Stomach (tissue), 9 donors: ENCODE data around the gene FGD3. TPM values are rescaled to one million over a fixed set of nuclear protein-coding genes. Genes with fewer than 3 reads are reported as not detected.

Experiments used
- DNase-seq, 2 donors: peaks; one replicate each; pipeline versions ENCODE4 v3.0.0 to v3.0.0-alpha.2; 2013 to 2019
- H3K27ac ChIP-seq, 5 donors: fragments of 200-600 bp in 4 of 5; sonication (generic) in 4 of 5; one replicate each; pipeline ENCODE4 v1.5.1; 2013 to 2019; ENCODE audit warnings: mild to moderate bottlenecking in 1 of 5, moderate library complexity in 1 of 5
- H3K27me3 ChIP-seq, 3 donors: fragments of 200-600 bp; sonication (generic); one replicate each; pipeline ENCODE4 v1.5.1; 2017 to 2019; ENCODE audit warnings: mixed run types in 1 of 3
- H3K36me3 ChIP-seq, 4 donors: fragments of 200-600 bp; sonication (generic); 1 replicate in 3 of 4; 2 replicates in 1 of 4; pipeline ENCODE4 v1.5.1; 2016 to 2019
- H3K4me1 ChIP-seq, 4 donors: fragments of 200-600 bp; sonication (generic); one replicate each; pipeline ENCODE4 v1.5.1; 2016 to 2019
- H3K4me3 ChIP-seq, 4 donors: fragments of 200-600 bp; sonication (generic) in 3 of 4; one replicate each; pipeline ENCODE4 v1.5.1; 2016 to 2019; ENCODE audit warnings: mild to moderate bottlenecking in 1 of 4
- H3K9me3 ChIP-seq, 4 donors: fragments of 200-600 bp; sonication (generic); one replicate each; pipeline ENCODE4 v1.5.1; 2016 to 2019
- EP300 ChIP-seq: sonication (generic); formaldehyde crosslinking; IDR thresholded peaks from one replicate; pipeline ENCODE4 v1.6.1; 2017; ENCODE audit warnings: antibody characterized with exemption
- POLR2A ChIP-seq, 4 donors: fragments of 450-650 bp; IDR thresholded peaks; one replicate each; pipeline ENCODE4 v1.6.1; 2016; ENCODE audit warnings: antibody characterized with exemption in 4 of 4, control low read depth in 2 of 4, mild to moderate bottlenecking in 1 of 4, moderate library complexity in 1 of 4
- POLR2AphosphoS5 ChIP-seq, 3 donors: sonication (generic); formaldehyde crosslinking; IDR thresholded peaks; one replicate each; pipeline ENCODE4 v1.6.1; 2016; ENCODE audit warnings: antibody characterized with exemption in 3 of 3
- WGBS, 5 donors: extraction: QIAGEN DNeasy Blood & Tissue Kit in 3 of 5; methylation state at CpG; one replicate each; pipeline versions ENCODE4 v1.1.5 to v1.1.7; 2013 to 2018; 5-methylcytosine and 5-hydroxymethylcytosine counted together
- intact Hi-C: fragments of 100-400 bp; cut with DNase I; formaldehyde crosslinking; loops from one replicate; pipeline ENCODE4 v1.15.1; 2023; ENCODE audit warnings: low total_unique reads
- polyA plus RNA-seq, 3 donors: library from polyadenylated mRNA; stranded (reverse); fragments of 200-250 nt; gene quantifications; one replicate each; pipeline ENCODE4 v1.2.3, GENCODE V29; 2013
- total RNA-seq, 5 donors: library from RNA; depleted of rRNA; stranded (reverse); fragments of >200 nt; gene quantifications; one replicate each; pipeline versions ENCODE4 v1.1.0 to v1.2.3, GENCODE V29; 2014 to 2016
- TF ChIP-seq, protein P1 (sequence below), 7 experiments: fragments of 450-650 bp in 4 of 7; fragments of 200-600 bp in 3 of 7; sonication (generic) in 3 of 7; IDR thresholded peaks; one replicate each; pipeline ENCODE4 v1.5.1; 2016 to 2019; ENCODE audit warnings: antibody characterized with exemption in 7 of 7, control low read depth in 2 of 7, mild to moderate bottlenecking in 1 of 7
- donor health status: healthy with polysubstance abuse.
- donor health status: Bipolar disorder and iron deficiency.
- donor health status: healthy.

The FGD3 gene
- total and polyA plus RNA-seq, 8 donors = 1.7 to 8.8 (median 2.4) TPM

DNA sequence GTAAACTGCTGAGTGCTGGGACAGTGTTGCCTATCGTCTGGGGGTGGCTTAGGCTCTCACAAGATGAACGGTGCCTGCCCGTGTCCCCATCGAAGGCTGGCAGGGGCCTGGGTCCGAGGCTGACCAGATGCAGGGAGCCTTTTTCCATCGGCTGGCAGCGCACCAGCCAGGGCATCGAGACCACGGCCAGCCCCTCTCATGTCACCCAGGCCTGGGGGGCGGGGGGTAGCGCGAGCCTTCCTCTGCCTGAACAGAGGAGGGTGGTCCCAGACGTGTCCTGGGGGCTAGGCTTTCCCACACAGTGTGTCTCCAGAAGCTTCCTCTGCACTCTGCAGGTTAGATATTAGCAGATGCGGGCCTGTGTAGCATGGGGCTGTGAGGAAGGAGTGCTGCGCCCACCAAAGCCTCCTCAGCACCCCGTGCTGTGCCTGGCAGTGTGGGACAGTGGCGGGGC is 17.3 kb downstream of the FGD3 start:
- TF ChIP-seq, protein P1, sequence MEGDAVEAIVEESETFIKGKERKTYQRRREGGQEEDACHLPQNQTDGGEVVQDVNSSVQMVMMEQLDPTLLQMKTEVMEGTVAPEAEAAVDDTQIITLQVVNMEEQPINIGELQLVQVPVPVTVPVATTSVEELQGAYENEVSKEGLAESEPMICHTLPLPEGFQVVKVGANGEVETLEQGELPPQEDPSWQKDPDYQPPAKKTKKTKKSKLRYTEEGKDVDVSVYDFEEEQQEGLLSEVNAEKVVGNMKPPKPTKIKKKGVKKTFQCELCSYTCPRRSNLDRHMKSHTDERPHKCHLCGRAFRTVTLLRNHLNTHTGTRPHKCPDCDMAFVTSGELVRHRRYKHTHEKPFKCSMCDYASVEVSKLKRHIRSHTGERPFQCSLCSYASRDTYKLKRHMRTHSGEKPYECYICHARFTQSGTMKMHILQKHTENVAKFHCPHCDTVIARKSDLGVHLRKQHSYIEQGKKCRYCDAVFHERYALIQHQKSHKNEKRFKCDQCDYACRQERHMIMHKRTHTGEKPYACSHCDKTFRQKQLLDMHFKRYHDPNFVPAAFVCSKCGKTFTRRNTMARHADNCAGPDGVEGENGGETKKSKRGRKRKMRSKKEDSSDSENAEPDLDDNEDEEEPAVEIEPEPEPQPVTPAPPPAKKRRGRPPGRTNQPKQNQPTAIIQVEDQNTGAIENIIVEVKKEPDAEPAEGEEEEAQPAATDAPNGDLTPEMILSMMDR (IDR thresholded peaks at IDR 0.05) = no peak
- TF ChIP-seq POLR2AphosphoS5 (IDR thresholded peaks at IDR 0.05) (no peak), EP300 (no peak), POLR2A (IDR thresholded peaks at IDR 0.05) (no peak)
- H3K4me1 ChIP-seq = peaks cover 0 to 16% (median 6%) of the 10 kb centered on the region in 4 donors
- peak overlapping the region; percentile 34 to 45 (median 40) for H3K4me3 ChIP-seq
- no peaks in the 10 kb centered on the region for H3K27me3 ChIP-seq
- peak overlapping the region; percentile 58 to 88 (median 75) for H3K27ac ChIP-seq
- H3K9me3 ChIP-seq = peaks cover 0 to 8% (median 4%) of the 10 kb centered on the region in 4 donors
- no peak for DNase-seq
- H3K36me3 ChIP-seq = no peaks in the 10 kb centered on the region
- 54 to 77% (median 76%) methylated on average over 9 to 17 of the region's 17 CpGs for WGBS, 5 donors
- intact Hi-C loops = no loop called here

DNA sequence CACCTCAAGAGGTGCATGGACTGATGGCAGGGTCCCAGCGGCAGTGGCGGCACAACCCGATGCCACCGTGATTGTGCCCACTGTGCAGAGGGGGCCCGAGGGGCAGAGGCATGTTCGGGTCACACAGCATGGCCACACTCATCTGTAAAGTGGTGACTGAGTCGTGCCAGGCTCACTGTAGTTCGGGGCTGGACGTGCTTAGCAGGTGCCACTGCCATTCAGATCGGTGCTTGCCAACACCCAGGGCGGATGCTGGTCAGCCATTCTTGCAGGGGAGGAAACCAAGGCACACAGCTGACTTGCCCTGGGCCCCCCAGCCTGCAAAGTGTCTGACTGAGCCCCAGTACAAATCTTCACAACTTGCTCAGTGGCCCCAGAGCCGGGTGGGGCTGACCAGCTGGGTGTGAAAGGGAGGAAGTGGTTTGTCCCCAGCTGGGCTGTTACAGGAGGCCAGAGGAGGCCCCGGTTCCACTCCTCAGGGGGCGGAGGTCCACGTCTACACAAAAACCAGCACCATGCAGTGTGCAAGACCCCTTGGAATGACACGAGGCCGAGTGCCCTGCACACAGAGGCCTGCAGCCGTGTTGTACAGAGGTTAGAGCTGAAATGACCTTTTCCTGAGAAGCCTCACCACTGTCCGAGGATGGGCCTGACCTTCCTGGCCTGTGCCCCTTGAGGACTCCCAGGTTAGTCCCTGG is 17.9 kb downstream of the FGD3 start:
- peaks cover 0 to 22% (median 6%) of the 10 kb centered on the region in 4 donors for H3K4me1 ChIP-seq
- intact Hi-C loops = no loop called here
- TF ChIP-seq POLR2A (IDR thresholded peaks at IDR 0.05) (no peak), POLR2AphosphoS5 (IDR thresholded peaks at IDR 0.05) (no peak), EP300 (no peak)
- peaks cover 0 to 8% (median 4%) of the 10 kb centered on the region in 4 donors for H3K9me3 ChIP-seq
- WGBS, 5 donors = 41 to 78% (median 67%) methylated on average over 7 to 19 of the region's 19 CpGs
- no peaks in the 10 kb centered on the region for H3K27me3 ChIP-seq
- peak in 1 of 2 donors; percentile 40 for DNase-seq
- peak overlapping the region; percentile 34 to 45 (median 40) for H3K4me3 ChIP-seq
- H3K36me3 ChIP-seq = no peaks in the 10 kb centered on the region
- H3K27ac ChIP-seq = peak overlapping the region; percentile 58 to 88 (median 75)

DNA sequence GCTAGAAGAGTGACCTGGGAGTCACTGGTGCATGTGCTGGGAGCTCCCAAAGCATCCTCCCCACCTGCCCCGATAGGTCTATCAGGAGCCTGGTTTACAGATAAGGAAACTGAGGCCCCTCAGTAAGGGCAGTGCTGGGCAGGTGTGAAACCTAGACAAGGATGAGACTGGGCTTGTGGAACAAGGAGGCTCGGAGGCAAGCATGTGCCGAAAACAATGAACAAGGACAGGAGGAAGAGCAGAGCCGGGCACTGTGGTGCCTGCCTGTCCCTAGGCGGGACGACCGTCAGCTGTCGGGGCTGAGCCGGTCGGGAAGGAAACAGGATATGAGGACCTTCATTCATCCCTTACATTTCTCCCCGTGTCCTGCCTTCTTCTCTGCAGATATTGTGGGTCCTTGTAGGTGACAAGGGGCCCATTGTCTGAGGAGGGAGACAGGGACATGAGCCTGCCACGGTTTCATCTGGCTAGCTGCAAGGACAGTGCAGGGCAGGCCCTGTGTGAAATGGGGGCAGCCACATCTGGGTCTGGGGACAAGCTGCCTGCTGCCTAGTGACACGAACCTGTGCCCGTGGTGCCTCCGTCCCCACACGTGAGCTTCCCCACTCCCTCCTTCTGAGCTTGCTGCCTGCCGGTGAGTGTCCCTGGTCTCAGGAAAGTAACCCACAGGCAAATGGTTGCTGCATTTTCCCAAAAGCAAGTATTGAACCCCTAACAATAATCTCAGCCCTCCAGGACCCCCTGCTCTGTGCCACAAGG is 18.6 kb downstream of the FGD3 start:
- Histone ChIP-seq H3K4me1 (peaks cover 0 to 30% (median 6%) of the 10 kb centered on the region in 4 donors), H3K27ac (peak overlapping the region in 4 of 5 donors; percentile 70 to 88 (median 78)), H3K27me3 (no peaks in the 10 kb centered on the region), H3K9me3 (peaks cover 0 to 8% (median 4%) of the 10 kb centered on the region in 4 donors), H3K36me3 (no peaks in the 10 kb centered on the region), H3K4me3 (peak overlapping the region; percentile 34 to 45 (median 40))
- WGBS, 5 donors = 62 to 75% (median 71%) methylated on average over 16 to 17 of the region's 17 CpGs
- intact Hi-C loops = no loop called here
- peak in 1 of 2 donors; percentile 23 for DNase-seq
- TF ChIP-seq, protein P1 (IDR thresholded peaks at IDR 0.05) = no peak
- TF ChIP-seq POLR2A (IDR thresholded peaks at IDR 0.05) = no peak
- TF ChIP-seq EP300 = no peak
- TF ChIP-seq POLR2AphosphoS5 (IDR thresholded peaks at IDR 0.05) = no peak

DNA sequence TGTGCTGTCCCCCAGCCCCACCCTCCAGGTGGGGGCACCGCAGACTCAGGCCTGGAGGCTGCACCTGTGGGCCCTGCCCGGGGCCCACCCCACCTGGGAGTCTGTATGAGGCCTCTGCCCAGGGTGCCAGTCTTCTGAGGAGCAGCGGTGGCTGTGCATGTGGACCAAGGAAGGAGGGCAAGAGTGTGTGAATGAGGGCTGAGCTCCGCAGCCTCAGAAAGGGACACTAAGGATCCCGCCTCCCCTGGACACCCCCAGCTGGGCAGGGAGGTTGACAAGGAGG is 19.1 kb downstream of the FGD3 start:
- TF ChIP-seq, protein P1 (IDR thresholded peaks at IDR 0.05) = no peak
- TF ChIP-seq POLR2A (IDR thresholded peaks at IDR 0.05) (no peak), EP300 (no peak), POLR2AphosphoS5 (IDR thresholded peaks at IDR 0.05) (no peak)
- H3K4me3 ChIP-seq = peak overlapping the region in 3 of 4 donors; percentile 36 to 45 (median 44)
- WGBS, 5 donors = 79 to 97% (median 91%) methylated on average over 3 to 5 of the region's 5 CpGs
- H3K36me3 ChIP-seq = no peaks in the 10 kb centered on the region
- peak overlapping the region in 3 of 5 donors; percentile 75 to 88 (median 80) for H3K27ac ChIP-seq
- intact Hi-C loops = no loop called here
- peaks cover 0 to 32% (median 6%) of the 10 kb centered on the region in 4 donors for H3K4me1 ChIP-seq
- peak in 1 of 2 donors; percentile 14 for DNase-seq
- peaks cover 0 to 7% (median 2%) of the 10 kb centered on the region in 4 donors for H3K9me3 ChIP-seq
- H3K27me3 ChIP-seq = no peaks in the 10 kb centered on the region
